HG03103 (cell line): ENCODE data around the gene PRXL2B.
"Not testable (repeated sequence)": the region's sequence is repeated elsewhere in the genome, so short reads cannot be mapped to it uniquely, and the experiment has no call there.

ENCODE experiments used
- ATAC-seq: cut with Tn5 transposase; IDR thresholded peaks from one replicate; pipeline ENCODE4 v1.9.1; 2021; ENCODE audit warnings: low read depth; ENCODE audit not compliant: unreplicated experiment

The PRXL2B gene

DNA sequence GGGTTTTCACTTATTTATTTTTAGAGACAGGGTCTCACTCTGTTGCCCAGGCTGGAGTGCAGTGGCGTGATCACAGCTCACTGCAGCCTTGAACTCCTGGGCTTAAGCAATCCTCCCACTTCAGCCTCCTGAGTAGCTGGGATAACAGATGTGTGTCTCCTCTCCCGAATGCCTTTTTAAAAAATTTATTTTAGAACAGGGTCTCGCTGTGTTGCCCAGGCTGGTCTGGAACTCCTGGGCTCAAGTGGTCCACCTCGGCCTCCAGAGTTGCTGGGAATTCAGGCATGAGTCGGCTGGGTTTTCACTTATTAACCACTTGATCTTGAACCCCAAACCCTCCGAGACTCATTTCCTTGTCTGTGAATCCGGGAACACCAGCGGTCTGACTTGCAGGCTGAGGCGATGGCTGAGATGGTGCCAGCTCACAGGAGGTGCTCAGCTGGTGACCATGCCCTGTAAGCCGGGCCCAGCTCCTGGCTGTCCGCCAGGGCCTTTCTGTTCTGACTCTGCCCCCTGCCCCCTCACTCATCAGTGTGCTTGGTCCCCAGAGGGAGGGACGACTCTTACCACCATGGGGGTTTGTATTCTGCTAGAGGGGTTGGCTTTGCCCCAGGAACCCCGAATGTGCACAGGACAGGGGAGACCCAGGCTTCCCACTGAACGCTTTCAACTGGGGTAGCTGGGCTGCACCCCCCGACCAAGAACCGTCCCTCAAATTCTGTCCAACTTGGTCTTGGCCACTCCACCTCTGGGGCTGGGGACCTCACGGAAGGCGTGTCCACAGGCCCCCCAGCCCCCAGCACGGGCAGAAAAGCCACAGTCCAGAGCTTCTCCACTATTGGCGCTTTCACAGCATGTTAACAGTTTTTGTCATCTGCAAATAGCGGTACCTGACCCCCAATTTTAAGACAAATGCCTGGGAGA lies 23.7 kb downstream of the PRXL2B start:
- ATAC-seq: no peak

DNA sequence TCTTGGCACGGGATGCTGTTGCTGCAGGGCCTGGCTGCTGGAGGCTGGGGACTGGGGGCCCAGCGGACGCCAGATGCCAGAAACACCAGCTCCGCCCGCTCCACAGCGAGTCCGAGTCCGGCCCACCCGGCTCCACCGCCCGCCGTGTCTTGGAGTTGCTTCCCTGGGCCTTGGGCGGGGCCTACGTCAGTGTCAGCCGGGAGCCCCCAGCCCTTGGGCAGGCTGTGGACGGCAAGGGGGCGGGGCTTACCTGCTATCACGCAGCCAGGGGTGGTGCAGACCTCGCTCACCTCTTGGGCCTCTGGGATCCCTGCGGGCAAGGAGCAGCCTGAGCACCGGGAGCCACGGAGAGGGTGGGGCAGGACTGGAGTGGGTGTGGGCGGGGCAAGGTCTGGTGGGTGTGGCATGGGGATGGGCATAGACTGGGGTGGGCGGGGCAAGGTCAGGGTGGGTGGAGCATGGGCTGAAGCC lies 24.5 kb downstream of the PRXL2B start:
- ATAC-seq: no peak

DNA sequence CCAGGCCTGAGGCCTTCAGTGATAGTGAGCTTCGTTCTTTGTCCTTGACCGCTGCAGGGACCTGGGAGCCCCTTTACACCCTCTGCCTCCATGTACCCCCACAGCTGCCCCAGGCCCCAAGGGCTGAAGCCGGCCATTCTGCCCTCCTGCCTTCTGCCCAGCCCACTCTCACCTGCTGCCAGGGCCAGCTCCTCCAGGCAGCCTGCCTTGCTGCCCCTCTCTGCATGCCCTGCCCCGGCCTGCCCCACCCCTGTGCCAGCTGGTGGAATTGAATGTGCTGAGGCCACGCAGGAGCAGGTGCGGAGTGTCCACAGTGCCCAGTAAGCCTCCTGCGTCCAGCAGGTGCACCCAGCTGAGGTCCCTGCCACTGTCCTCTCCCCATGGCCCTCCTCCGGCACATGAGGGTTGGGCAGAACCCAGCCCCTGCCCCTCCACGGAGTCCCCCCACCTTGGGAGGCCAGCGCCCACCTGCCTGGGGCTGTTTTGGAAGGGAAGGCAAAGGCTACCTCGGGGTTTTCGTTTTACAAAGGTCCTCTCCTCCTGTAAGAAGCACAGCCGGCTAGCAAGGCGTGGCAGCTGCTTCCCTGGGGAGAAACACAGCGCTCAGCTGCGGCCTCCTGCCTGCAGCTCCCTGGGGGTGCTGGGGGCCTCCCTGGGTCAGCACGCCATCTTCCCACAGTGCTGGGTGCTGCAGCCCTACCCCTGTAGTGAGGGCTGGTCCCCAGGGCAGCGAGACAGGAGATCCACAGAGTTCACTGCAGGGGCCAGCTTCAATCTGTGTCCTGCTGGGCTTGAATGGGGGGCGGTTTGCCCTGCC lies 25.3 kb downstream of the PRXL2B start:
- no peak for ATAC-seq

DNA sequence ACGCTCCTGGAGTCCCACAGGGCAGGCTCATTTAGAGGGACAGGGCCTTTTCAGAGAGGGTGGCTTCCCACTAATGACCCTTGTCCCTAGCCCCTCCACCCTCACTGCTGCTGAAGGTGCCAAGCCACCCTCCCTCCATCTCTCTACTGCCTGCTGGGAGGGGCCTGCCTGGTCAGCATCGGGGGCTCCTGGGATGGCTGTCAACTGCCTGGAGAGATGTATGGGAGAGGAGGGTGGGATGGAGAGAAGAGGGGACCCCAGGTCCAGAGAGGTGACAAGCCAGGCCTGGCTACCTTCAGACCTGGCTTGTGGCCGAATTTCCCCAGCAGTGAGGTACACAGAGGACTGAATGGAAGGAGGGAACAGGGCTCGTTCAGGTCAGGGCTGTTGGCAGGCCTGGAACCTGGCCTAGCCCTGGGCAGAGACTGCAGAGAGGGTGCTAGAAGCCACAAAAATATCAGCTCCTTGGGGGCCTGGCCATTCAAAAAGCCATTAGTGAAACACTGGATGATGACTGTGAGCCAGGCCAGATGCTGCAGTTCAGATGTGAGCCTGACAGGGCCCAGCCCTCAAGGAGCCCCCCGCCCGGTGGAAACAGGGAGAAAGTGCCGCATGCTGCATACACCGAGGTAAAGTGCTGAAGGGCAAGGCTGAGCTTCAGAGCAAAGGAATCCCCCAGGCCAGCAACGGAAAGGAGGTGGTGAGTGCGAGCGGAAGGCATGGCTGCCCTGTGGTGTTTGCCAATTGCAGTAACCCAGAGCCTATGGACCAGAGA lies 26.2 kb downstream of the PRXL2B start:
- no peak for ATAC-seq

DNA sequence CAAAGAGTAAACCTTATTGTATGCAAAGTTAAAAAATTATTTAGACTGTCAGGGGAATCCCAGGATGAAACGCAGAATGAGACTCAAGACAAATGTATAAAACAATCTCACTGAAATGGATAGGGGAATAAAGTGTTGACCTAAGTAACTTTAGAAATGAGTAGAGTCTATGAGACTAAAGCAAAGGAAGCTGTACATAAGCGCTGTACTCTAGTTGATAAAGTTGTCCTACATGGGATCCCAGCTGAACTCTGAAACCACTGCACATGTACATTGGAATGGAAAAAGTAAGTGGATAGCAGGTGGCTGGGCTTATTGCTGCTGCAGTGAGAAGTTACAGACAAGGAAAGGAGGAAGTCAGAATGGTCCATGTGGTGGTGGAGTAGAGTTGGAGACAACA lies 27.6 kb downstream of the PRXL2B start:
- no peak for ATAC-seq

DNA sequence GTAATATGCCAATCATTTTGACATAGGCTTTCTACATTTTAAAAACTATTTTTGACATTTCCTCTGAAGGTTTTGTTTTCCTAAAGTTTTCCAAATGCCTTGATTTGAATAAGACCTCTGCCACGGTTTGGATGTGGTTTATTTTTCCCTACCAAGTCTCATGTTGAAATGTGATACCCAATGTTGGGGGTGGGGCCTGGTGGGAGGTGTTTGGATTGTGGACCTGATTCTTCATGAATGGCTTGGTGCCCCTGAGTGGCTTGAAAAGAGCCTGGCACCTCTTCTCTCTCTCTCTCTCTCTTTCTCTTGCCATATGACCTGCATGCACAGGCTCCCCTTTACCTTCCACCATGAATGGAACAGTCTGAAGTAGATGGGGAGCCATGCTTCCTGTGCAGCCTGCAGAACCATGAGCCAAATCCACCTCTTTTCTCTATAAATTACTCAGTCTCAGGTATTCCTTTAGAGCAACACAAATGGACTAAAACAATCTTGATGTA lies 31.4 kb downstream of the PRXL2B start:
- ATAC-seq: no peak

DNA sequence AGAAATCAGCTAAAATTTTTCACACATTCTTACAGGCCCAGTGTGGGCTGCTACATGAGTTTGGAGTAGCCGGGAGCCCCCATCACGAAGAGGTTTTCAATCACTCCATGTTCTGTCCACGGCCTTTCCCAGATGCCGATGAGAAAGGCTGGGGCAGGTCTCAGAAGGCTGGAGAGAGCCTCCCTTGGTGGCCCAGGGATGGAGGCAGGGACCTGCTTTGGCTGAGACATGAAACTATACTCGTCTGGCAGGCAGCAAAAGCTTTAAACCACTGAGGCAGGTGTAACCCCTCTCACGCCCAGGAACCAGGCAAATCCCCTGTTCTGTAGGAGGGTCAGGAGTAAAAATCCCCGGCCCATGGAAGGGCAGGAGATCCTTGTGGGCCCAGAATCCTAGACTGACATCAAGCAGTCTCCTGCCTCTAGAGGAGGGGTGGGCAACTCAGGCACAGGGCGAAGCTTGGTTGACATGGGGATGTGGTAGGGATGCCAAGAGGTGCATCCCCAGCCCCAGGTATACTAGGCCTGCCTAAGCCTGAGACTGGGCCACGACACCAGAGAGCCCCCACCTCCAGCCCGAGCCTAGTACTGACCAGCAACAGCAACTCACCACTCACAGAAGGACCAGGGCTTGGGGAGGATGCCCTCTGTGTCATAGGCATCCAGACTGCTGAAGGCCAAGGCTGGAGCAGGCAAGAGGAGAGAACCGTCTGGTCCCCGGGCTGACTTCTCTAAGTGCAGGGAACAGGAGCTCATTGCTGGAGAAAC lies 37.2 kb downstream of the PRXL2B start:
- no peak for ATAC-seq

DNA sequence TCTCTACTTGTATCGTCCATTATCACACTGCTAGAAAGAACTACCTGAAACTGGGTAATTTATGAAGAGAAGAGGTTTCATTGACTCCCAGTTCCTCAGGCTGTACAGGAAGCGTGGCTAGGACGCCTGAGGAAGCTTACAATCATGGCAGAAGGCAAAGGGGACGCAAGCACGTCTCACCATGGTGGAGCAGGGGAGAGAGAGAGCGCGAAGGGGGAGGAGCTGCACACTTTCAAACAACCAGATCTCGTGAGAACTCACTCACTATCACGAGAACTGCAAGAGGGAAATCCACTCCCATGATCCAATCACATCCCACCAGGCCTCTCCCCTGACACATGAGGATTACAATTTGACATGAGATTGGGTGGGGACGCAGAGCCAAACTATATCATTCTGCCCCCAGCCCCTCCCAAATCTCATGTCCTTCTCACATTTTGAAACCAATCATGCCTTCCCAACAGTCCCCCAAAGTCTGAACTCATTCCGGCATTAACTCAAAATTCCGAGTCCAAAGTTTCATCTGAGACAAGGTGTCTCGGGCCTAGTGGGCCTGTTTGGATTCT lies 38.2 kb downstream of the PRXL2B start:
- no peak for ATAC-seq

DNA sequence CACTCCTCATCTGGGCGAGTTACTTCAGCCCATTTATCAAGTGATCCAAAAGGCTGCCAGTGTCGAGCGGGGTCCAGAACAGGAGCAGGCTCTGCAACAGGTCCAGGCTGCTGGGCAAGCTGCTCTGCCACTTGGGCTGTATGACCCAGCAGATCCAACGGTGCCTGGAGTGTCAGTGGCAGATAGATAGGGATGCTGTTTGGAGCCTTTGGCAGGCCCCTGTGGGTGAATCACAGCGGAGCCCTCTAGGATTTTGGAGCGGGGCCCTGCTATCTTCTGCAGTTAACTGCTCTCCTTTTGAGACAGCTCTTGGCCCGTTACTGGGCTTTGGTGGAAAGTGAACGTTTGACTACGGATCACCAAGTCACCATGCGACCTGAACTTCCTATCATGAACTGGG lies 38.7 kb downstream of the PRXL2B start:
- ATAC-seq: no peak

DNA sequence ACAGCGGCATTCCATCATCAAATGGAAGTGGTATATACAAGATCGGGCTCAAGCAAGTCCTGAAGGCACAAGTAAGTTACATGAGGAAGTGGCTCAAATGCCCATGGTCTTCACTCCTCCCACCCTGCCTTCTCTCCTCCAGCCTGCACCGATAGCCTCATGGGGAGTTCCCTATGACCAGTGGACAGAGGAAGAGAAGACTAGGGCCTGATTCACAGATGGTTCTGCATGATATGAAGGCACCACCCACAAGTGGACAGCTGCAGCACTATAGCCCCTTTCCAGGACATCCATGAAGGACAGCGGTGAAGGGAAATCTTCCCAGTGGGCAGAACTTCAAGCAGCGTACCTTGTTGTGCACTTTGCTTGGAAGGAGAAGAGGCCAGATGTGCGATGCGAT lies 39.2 kb downstream of the PRXL2B start:
- ATAC-seq: not testable (repeated sequence)

DNA sequence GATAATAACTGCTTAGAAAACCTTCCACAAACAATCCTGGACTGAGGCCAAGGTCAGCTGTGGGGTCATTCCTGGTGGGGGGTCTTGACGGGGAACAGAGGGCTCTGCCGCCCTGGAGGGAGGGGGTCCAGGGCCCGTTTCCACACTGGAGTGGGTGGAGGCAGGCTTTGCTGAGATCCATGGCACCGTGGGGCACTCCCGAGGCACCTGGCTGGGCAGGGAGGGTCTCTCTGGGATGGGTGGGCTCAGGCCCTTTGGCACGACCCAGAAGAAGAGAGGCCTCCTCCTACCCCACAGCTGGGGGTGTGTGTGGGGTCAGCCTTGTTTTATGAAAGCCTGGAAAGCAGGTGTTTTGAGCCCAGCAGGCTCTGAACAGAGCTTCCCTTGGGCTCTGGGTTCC lies 41.2 kb downstream of the PRXL2B start:
- ATAC-seq: no peak

DNA sequence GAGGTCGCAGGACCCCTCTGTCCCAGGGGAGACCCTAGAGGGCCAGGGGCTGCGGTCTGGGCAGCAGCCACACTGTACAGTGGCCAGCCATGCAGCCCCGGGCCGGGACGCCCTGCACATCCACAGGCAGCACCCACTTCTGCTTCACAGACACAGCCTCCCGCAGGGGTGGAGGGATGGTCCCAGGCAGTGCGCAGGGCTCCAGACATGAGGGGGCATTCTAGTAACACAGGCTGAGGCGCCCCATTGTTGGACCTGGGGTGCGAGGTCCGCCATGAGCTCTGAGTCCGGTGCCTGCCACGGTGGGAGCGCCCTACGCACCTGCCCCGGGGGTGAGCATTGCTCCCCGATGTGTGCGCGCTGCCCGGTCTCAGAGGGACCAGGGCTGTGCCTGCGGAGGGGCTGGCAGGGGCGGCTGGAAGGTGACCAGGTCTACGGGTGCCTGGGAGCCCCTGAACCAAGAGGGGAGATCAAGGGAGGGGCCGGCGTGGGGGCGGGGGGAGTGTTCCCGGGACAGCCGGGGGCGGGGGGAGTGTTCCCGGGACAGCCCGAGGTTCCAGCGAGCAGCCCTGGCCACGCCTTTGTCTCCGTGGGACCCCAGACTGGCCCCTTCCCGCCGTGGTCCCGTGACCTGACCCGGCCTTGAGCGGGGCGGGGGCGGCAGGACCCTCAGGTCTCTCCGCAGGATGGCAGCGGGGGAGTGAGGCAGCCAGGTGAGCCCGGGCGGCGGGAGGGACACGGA lies 41.8 kb downstream of the PRXL2B start:
- ATAC-seq: no peak

DNA sequence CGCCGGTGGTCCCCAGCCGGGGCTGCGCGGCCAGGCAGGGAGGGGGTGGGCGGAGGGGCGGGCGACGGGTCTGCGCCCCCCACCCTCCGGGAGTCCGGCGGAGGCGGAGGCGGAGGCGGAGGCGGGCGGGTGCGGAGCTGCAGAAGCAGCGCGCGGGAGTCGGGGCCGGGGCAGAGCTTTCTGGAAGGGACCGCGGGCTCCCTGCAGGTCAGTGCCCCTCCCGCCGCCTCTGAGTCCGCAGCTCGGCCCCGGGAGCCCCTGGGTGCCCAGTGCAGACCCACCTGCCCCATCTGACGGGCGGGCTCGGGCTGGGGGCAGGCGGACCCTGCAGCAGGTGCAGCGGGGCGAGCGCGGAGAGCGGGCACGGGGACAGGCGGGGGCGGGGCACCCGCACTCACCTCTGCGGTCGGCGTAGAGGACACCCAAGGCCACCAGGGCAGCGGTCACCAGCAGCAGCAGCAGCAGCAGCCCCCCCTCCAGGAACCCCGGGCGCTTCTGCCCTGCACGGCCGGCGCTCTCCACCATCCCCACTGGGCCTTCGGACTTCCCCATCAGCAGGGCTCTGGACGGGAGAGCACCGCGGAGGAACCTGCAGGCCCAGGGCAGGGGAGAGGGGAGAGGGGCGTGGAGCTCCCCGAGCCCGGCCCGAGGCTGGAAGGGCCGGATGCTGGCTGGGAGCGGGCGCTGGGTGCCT lies 42.5 kb downstream of the PRXL2B start:
- no peak for ATAC-seq

DNA sequence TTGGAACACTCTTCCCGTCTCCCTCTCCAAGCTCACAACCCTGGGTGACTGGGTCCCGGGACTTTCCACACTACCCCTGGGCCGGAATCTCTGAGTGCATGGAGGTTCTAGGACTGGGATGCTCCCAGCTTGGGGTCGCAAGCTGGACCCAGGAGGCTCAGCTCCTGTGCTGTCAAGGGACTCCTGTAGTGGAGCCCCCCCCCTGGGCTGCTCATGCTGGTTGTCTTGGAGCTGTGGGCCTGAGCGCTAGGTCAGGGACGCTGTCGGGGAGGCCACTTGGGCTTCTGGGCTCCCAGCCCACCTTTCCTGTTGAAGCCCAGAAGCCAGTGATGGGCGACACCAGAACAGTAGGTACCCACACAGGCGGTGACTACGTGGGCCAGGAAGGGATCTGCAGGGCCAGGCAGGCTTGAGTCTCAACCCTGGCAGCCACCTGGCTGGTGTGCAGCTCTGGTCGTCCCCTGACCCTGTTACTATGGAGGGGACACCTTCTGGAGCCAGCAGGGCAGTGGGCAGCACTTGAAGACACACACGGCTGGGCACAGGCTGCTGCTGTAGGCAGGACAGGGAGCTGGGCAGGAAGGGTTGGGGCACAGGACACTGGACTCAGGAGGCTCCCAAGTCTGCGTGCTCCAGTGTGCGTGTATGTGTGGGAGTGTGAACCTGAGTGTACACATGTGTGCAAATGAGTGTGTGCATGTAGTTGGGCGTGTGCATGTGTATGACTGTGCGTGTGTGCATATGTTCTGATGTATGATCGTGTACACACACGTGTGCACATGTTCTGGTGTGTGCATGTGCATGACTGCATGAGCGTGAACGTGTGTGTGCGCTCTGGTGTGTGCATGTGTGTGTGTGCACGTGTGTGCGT lies 43.3 kb downstream of the PRXL2B start:
- no peak for ATAC-seq

DNA sequence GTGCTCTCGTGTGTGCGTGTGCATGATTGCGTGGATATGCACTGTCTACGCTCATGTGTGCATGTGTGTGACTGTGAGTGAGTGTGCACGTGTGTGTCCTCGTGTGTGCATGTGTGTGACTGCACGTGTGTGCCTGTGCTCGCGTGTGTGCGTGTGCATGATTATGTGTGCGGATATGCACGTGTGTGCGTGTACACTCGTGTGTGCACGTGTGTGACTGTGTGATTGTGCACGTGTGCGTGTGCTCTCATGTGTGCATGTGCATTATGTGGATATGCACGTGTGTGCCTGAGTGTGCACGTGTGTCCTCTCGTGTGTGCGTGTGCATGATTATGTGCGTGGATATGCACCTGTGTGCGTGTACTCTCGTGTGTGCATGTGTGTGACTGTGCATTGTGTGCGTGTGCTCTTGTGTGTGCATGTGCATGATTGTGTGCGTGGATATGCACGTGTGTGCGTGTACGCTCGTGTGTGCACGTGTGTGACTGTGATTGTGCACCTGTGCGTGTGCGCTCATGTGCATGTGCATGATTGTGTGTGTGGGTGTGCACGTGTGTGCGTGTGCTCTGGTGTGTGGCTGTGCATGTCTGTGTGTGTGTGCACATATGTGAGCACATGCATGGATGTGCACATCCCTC lies 44.0 kb downstream of the PRXL2B start:
- ATAC-seq: no peak

DNA sequence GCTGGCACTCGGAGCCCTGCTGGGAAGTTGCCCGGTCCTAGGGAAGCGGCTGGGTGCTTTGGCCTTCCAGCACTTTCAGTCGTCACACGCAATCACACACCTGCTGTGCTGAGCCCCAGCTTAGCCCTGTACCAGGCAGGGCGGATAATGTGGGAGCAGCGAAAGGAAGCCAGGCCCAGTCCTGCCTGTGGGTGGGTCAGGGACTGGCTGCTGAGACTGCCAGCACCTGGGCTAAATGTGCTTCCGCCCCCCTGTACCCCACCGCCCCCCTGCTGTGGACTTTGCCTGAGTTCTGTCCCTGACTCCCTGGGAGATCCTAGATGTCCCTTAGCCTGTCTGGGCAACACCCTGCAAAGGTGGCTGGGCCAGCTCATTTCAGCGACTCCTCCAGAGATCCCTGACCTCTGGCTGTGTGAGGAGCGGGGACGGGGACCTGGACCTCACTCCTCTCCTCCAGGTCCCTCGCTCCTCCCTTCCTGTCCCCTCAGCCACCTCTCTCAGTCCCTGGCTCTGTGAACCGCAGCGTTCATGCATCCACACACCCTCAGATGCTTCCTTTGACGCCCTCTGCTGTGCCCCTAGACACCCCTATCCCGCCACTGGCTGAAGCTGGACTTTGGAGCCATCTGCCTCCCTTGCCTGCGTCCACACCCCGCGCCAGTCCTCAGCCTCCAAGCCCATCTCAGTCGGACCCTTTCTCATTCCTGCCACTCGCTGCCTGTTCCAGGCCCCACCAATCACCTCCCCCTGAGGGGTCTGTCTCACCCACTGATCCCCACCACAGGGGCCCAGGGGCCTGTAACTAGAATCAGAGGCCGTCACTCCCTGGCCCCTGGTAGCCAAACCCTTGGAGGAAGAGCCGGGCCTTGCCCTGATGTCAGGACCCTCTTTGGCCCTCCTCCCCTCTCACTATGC lies 44.8 kb downstream of the PRXL2B start:
- ATAC-seq: no peak
